Urinary bladder (tissue), 4 donors: ENCODE data around the gene ZNF580. TPM values are rescaled to one million over a fixed set of nuclear protein-coding genes. Genes with fewer than 3 reads are reported as not detected.

Source experiments
- DNase-seq: peaks from one replicate; pipeline ENCODE4 v3.0.0-alpha.2; 2015; ENCODE audit errors: extremely low spot score
- H3K27ac ChIP-seq: one replicate; pipeline ENCODE4 v1.5.1; 2013; ENCODE audit warnings: low read depth, mild to moderate bottlenecking, moderate library complexity
- H3K36me3 ChIP-seq: one replicate; pipeline ENCODE4 v1.6.1; 2013; ENCODE audit warnings: mild to moderate bottlenecking, moderate library complexity; ENCODE audit not compliant: insufficient read depth
- H3K4me1 ChIP-seq: one replicate; pipeline ENCODE4 v1.6.1; 2013; ENCODE audit warnings: mild to moderate bottlenecking, moderate library complexity; ENCODE audit not compliant: insufficient read depth
- H3K4me3 ChIP-seq: one replicate; pipeline ENCODE4 v1.5.1; 2013; ENCODE audit warnings: low read depth, low read length
- WGBS: extraction: QIAGEN DNeasy Blood & Tissue Kit; methylation state at CpG from one replicate; pipeline ENCODE4 v1.1.7; 2013; 5-methylcytosine and 5-hydroxymethylcytosine counted together
- polyA plus RNA-seq: library from polyadenylated mRNA; stranded (reverse); fragments of 200-250 nt; gene quantifications from one replicate; pipeline ENCODE4 v1.2.3, GENCODE V29; 2013
- total RNA-seq: library from RNA; depleted of rRNA; stranded (reverse); fragments of >200 nt; gene quantifications from one replicate; pipeline ENCODE4 v1.2.3, GENCODE V29; 2014
- donor health status: healthy with polysubstance abuse.
- donor health status: healthy.

The ZNF580 gene
- total and polyA plus RNA-seq, 2 donors = 4.1 to 49.0 TPM

GRCh38 chr19:55660991-55661390 lies 20.2 kb downstream of the ZNF580 start:
- Histone ChIP-seq H3K36me3 (peaks cover 18% of the 10 kb centered on the region), H3K27ac (no peak overlapping the region), H3K4me3 (no peak overlapping the region), H3K4me1 (no peaks in the 10 kb centered on the region)
- no peak for DNase-seq
- 72% methylated on average over 16 of the region's 16 CpGs for WGBS

- Histone ChIP-seq H3K4me3 (no peak overlapping the region), H3K4me1 (no peaks in the 10 kb centered on the region), H3K27ac (no peak overlapping the region), H3K36me3 (peaks cover 23% of the 10 kb centered on the region)
- 64% methylated on average over 7 of the region's 7 CpGs for WGBS
- no peak for DNase-seq
Measured at GRCh38 chr19:55661826-55662225, 21.0 kb downstream of the ZNF580 start.

- Histone ChIP-seq H3K4me3 (no peak overlapping the region), H3K36me3 (peaks cover 25% of the 10 kb centered on the region), H3K27ac (no peak overlapping the region), H3K4me1 (no peaks in the 10 kb centered on the region)
- DNase-seq = no peak
- 88% methylated on average over 20 of the region's 20 CpGs for WGBS
Measured at GRCh38 chr19:55663846-55664536, 23.2 kb downstream of the ZNF580 start.

GRCh38 chr19:55666343-55667005 lies 25.7 kb downstream of the ZNF580 start:
- peaks cover 30% of the 10 kb centered on the region for H3K36me3 ChIP-seq
- no peaks in the 10 kb centered on the region for H3K4me1 ChIP-seq
- no peak overlapping the region for H3K27ac ChIP-seq
- WGBS = 86% methylated on average over 12 of the region's 12 CpGs
- DNase-seq = no peak
- no peak overlapping the region for H3K4me3 ChIP-seq

GRCh38 chr19:55667006-55667381 lies 26.2 kb downstream of the ZNF580 start:
- Histone ChIP-seq H3K27ac (no peak overlapping the region), H3K4me1 (no peaks in the 10 kb centered on the region), H3K4me3 (no peak overlapping the region), H3K36me3 (peaks cover 27% of the 10 kb centered on the region)
- DNase-seq = no peak
- WGBS = 79% methylated on average over 4 of the region's 4 CpGs

GRCh38 chr19:55667511-55667910 lies 26.7 kb downstream of the ZNF580 start:
- H3K36me3 ChIP-seq = peaks cover 26% of the 10 kb centered on the region
- 88% methylated on average over 12 of the region's 12 CpGs for WGBS
- DNase-seq = no peak
- H3K4me1 ChIP-seq = no peaks in the 10 kb centered on the region
- H3K4me3 ChIP-seq = no peak overlapping the region
- H3K27ac ChIP-seq = no peak overlapping the region

GRCh38 chr19:55667958-55668357 lies 27.2 kb downstream of the ZNF580 start:
- H3K27ac ChIP-seq = no peak overlapping the region
- no peak overlapping the region for H3K4me3 ChIP-seq
- peaks cover 24% of the 10 kb centered on the region for H3K36me3 ChIP-seq
- no peak for DNase-seq
- H3K4me1 ChIP-seq = no peaks in the 10 kb centered on the region
- 74% methylated on average over 11 of the region's 11 CpGs for WGBS

- Histone ChIP-seq H3K4me1 (no peaks in the 10 kb centered on the region), H3K27ac (no peak overlapping the region), H3K36me3 (peaks cover 19% of the 10 kb centered on the region), H3K4me3 (no peak overlapping the region)
- 90% methylated on average over 30 of the region's 30 CpGs for WGBS
- no peak for DNase-seq
Measured at GRCh38 chr19:55668603-55669348, 28.0 kb downstream of the ZNF580 start.

GRCh38 chr19:55669418-55670279 lies 28.8 kb downstream of the ZNF580 start:
- Histone ChIP-seq H3K36me3 (peaks cover 19% of the 10 kb centered on the region), H3K4me1 (no peaks in the 10 kb centered on the region), H3K27ac (no peak overlapping the region), H3K4me3 (no peak overlapping the region)
- WGBS = 87% methylated on average over 43 of the region's 43 CpGs
- no peak for DNase-seq

GRCh38 chr19:55670280-55671053 lies 29.7 kb downstream of the ZNF580 start:
- Histone ChIP-seq H3K27ac (no peak overlapping the region), H3K4me3 (no peak overlapping the region), H3K4me1 (no peaks in the 10 kb centered on the region), H3K36me3 (peaks cover 19% of the 10 kb centered on the region)
- WGBS = 79% methylated on average over 23 of the region's 23 CpGs
- DNase-seq = no peak

- WGBS = 71% methylated on average over 2 of the region's 2 CpGs
- Histone ChIP-seq H3K27ac (no peak overlapping the region), H3K4me1 (no peaks in the 10 kb centered on the region), H3K36me3 (peaks cover 19% of the 10 kb centered on the region), H3K4me3 (no peak overlapping the region)
- DNase-seq = no peak
Measured at GRCh38 chr19:55671054-55671378, 30.2 kb downstream of the ZNF580 start.

GRCh38 chr19:55672418-55672817 lies 31.6 kb downstream of the ZNF580 start:
- Histone ChIP-seq H3K4me1 (no peaks in the 10 kb centered on the region), H3K36me3 (peaks cover 14% of the 10 kb centered on the region), H3K27ac (no peak overlapping the region), H3K4me3 (no peak overlapping the region)
- 81% methylated on average over 5 of the region's 5 CpGs for WGBS
- no peak for DNase-seq

GRCh38 chr19:55673465-55673864 lies 32.7 kb downstream of the ZNF580 start:
- no peak overlapping the region for H3K4me3 ChIP-seq
- no peak overlapping the region for H3K27ac ChIP-seq
- no peak for DNase-seq
- WGBS = 75% methylated on average over 9 of the region's 9 CpGs
- peaks cover 13% of the 10 kb centered on the region for H3K36me3 ChIP-seq
- no peaks in the 10 kb centered on the region for H3K4me1 ChIP-seq
